GM23248 (cell line): ENCODE data around the gene SMAD1.

Experiments used
- EZH2 ChIP-seq: fragments of 200-600 bp; sonication (generic); IDR thresholded peaks from 2 replicates; pipeline ENCODE4 v1.6.1; 2018; ENCODE audit warnings: antibody characterized with exemption, mild to moderate bottlenecking; ENCODE audit not compliant: insufficient read depth, poor library complexity, severe bottlenecking
- EZH2phosphoT487 ChIP-seq: fragments of 200-600 bp; sonication (generic); IDR thresholded peaks from 2 replicates; pipeline ENCODE4 v1.6.1; 2018; ENCODE audit warnings: antibody characterized with exemption, moderate library complexity, mild to moderate bottlenecking, low read depth; ENCODE audit not compliant: insufficient read depth

DNA sequence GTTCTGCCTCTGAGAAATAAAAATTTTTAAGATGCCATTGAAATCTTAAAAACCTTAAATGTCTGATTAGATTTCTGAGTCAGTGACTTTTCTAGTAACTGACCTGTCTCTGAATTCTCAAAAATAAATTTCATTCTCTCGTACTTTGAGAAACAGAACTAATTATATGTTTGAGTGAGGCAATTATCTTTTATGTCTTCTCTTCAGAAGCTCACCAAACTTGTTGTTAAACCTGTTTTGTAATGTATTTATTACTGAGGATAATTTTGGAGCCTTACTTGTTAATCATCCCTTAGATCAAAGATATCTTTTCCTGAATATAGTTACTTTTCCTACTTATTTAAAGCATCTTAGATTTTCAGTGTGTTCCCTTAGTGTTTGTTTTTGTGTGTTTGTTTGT lies 73.0 kb downstream of the SMAD1 start:
- TF ChIP-seq EZH2 (no peak), EZH2phosphoT487 (no peak)
